ENCODE results near the gene LCOR.
"Not testable (repeated sequence)": the region's sequence is repeated elsewhere in the genome, so short reads cannot be mapped to it uniquely, and the experiment has no call there.

Gene LCOR

DNA sequence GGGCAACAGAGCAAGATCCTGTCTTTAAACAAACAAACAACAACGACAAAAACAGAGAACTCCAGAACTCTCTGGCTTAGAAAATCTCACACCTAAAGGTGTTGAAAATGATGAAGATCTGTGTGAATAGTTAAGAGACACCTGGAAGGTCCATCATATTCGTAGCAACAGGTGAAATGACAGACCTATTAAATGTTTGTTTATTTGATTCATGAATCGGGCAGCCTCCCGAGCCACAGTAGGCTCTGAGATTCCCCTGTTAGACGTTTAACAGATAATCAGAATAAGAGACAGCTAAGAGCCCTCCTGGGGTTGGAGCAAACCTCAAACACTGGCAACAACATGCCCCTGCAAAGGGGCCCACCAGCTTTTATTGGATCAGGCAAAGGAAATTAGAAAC is 103.7 kb downstream of the LCOR start:
- no peak for DNase-seq (ENCODE audit: low spot score)

DNA sequence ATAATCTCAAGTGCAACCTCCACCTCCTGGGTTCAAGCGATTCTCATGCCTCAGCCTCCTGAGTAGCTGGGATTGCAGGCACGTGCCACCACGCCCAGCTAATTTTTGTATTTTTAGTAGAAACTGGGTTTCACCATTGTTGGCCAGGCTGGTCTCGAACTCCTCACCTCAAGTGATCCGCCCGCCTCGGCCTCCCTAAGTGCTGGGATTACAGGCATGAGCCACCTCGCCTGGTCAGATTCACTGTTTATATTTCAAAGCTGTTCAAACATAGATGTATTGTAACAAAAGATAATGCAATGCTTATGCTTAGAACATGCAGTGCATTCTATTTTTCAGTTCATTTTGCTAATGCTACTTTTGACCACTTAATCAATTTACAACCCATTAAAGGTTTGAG is 111.1 kb downstream of the LCOR start:
- DNase-seq (ENCODE audit: low spot score), result not testable (repeated sequence)

GRCh38 chr10:96947036-96947435 is 114.9 kb downstream of the LCOR start:
- no peak for DNase-seq (ENCODE audit: low spot score)

GRCh38 chr10:96949039-96949683 is 117.1 kb downstream of the LCOR start:
- no peak for DNase-seq (ENCODE audit: low spot score)

- no peak for DNase-seq (ENCODE audit: low spot score)
Observed at GRCh38 chr10:96951954-96952353, 119.9 kb downstream of the LCOR start.

DNA sequence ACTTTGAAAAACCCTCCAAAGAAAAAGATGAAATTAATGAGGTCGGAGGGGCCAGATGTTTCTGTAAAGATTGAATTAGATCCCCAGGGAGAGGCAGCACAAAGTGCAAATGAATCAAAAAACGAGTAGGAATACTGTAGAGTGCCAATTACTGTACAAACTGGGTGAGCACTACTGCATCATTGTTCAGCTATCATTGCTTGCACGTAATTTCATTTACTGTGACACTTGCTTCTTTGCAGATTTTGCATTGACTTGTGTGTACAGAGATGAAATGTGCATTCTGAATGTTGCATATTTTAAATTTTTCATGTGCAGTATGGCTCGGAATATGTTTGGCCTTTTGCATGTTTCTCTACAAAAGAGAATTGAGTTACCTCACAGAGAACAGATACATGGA is 123.7 kb downstream of the LCOR start:
- no peak for DNase-seq (ENCODE audit: low spot score)

DNA sequence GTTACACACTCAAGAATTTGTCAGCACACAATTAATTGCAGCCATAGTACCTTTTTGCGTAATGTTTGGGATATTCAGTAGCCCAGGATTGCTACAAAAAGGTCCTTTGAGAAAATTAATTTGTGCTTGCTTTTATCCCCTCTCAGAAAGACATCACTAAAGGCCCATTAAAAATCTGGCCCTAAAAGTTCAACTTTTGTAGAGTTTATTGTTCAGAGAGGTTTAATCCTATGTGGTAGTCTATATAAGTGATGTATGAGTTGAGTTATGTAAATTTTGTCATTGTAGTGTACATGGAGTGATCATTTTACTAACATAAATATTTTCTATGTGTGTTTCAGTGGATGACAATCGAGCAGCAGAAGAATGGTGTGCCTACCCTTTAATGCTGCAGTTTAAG is 126.0 kb downstream of the LCOR start:
- DNase-seq (ENCODE audit: low spot score), result no peak

DNA sequence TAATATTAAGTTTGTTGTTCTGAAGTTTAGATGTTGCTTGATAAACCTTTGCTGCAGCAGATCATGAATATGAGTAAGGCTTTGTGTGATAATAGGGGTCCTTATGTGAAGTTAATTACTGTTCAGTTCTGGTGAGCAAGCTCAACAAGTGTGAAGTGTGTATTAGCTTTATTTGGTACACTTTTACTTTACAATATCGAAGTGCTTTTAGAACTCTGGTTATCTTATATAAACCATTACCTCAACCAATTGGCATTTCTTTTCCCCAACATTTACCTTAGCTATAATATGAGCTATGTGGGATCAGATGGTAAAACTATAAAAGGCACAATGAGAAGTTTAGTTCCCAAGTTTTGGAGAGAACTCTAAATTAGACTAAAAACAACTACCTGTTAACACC is 127.6 kb downstream of the LCOR start:
- no peak for DNase-seq (ENCODE audit: low spot score)

DNA sequence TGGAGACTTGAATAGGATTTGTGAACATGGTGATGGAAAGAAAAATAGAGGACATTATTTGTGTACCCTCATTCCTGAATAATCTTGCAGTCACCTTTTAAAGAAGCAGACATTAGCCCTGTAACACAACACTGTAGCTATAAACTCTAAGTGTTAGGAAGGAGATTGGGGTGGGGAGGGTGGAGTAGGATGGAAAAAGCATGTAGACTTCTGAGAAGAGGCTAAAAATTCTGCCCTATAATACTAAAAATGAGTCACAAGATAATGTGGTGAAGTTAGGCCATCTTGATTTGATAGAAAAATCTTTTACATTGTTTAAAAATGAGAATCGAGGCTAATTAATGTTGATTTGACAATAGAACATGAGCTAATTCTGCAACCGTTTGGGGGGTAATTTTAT is 128.8 kb downstream of the LCOR start:
- DNase-seq (ENCODE audit: low spot score), result no peak

GRCh38 chr10:96964131-96964530 is 132.0 kb downstream of the LCOR start:
- no peak for DNase-seq (ENCODE audit: low spot score)

GRCh38 chr10:96967847-96968246 is 135.7 kb downstream of the LCOR start:
- DNase-seq (ENCODE audit: low spot score), result no peak

DNA sequence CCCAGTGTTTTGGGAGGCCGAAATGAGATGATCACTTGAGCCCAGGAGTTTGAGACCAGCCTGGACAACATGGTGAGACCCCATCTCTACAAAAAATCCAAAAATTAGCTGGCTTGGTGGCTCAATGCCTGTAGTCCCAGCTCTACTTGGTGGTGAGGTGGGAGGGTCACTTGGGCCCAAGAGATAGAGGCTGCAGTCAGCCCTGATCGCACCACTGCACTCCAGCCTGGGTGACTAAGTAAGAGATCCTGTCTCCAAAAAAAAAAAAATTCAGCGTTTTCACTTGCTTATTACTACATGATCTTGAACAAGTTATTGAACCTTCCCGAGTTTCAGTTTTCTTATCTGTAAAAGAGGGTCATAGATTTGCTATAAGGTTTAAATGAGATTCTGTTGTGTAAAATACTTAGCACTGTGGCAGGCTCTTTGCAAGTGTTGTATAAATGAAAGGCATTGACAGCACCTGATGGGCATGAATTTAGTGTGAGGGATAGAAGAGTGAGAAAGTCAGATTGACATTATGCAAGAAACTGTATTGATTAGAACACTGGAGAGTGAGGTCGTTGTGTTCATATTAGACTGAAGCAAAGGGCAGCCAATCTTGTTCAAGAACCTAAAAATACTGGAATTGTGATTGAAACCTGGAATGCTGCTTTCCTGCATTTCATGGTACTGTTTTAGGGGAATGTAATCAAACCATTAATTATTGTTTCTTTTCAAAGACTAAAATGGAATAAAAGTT is 136.8 kb downstream of the LCOR start:
- no peak for DNase-seq (ENCODE audit: low spot score)

GRCh38 chr10:96971324-96971723 is 139.2 kb downstream of the LCOR start:
- no peak for DNase-seq (ENCODE audit: low spot score)

GRCh38 chr10:96972264-96972663 is 140.2 kb downstream of the LCOR start:
- DNase-seq (ENCODE audit: low spot score), result no peak

GRCh38 chr10:96973809-96974747 is 142.0 kb downstream of the LCOR start:
- peak; percentile 18 for DNase-seq (ENCODE audit: low spot score)

DNA sequence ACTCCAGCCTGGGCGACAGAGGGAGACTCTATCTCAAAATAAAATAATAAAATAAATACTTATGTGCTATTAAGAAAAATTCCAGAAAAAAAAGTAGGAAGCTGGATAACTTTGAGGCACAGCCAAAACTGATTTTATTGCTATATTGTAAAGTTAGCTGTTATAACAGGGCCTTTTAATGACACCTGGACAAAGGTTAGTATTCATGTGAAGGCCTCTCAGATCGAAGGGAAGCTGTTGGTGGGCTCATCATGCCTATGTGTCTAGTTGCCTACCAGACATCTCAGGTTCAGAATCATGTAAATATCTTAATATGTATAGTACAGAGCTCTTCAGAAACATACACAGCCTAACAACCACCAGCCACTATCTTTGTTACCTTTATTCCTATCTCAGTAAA is 143.0 kb downstream of the LCOR start:
- no peak for DNase-seq (ENCODE audit: low spot score)

GRCh38 chr10:96978621-96979154 is 146.6 kb downstream of the LCOR start:
- DNase-seq (ENCODE audit: low spot score), result no peak

- no peak for DNase-seq (ENCODE audit: low spot score)
Observed at GRCh38 chr10:96982149-96982930, 150.2 kb downstream of the LCOR start.

GRCh38 chr10:96984541-96985131 is 152.5 kb downstream of the LCOR start:
- no peak for DNase-seq (ENCODE audit: low spot score)

DNA sequence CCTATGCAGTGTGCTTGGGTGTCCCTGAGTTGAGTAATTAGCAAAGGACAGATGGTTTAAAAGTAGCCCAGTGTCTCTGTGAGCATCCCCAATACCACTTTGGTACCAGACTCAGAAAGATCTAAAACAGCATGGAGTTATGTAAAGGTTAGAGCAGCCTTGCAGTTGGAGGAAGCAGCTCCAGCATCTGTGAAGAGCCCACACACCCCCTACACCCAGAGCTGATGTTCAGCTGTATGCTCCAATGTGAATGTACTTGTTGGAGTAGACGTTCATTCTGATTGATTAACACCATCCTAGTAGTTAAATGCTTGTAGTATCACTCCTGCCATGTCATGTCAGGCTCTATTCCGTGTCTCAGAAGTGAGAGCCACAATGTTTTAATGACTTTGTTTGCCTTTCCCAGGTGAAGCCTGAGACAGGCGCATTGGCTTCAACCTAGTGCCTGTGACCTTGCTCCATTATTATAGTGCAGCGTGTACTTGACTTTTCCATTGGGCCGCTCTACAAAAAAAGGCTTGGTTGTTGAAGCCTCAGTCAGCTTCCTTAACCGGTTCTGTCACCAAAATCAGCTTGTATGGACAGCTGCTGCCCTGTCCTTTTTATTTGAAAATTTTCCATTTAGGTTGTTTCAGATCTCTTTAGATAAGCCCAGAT is 154.2 kb downstream of the LCOR start:
- DNase-seq (ENCODE audit: low spot score), result no peak

All from NAMALWA (cell line).